A549 treated with Hydrocortisone at 1 μM for 4 hours (cell line): Measurements from ENCODE around the gene FBXL16. TPM values are rescaled to one million over a fixed set of nuclear protein-coding genes. Genes with fewer than 3 reads are reported as not detected.

Experiments
- total RNA-seq: library from RNA; stranded (reverse); fragments of 200-300 nt; extraction: Qiagen RNA extraction; gene quantifications from 5 replicates; pipeline ENCODE4 v1.2.3, GENCODE V29; 2022

Gene FBXL16, protein sequence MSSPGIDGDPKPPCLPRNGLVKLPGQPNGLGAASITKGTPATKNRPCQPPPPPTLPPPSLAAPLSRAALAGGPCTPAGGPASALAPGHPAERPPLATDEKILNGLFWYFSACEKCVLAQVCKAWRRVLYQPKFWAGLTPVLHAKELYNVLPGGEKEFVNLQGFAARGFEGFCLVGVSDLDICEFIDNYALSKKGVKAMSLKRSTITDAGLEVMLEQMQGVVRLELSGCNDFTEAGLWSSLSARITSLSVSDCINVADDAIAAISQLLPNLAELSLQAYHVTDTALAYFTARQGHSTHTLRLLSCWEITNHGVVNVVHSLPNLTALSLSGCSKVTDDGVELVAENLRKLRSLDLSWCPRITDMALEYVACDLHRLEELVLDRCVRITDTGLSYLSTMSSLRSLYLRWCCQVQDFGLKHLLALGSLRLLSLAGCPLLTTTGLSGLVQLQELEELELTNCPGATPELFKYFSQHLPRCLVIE
- 11.9 to 16.3 TPM (median 12.7 TPM) in 5 replicates for total RNA-seq

DNA sequence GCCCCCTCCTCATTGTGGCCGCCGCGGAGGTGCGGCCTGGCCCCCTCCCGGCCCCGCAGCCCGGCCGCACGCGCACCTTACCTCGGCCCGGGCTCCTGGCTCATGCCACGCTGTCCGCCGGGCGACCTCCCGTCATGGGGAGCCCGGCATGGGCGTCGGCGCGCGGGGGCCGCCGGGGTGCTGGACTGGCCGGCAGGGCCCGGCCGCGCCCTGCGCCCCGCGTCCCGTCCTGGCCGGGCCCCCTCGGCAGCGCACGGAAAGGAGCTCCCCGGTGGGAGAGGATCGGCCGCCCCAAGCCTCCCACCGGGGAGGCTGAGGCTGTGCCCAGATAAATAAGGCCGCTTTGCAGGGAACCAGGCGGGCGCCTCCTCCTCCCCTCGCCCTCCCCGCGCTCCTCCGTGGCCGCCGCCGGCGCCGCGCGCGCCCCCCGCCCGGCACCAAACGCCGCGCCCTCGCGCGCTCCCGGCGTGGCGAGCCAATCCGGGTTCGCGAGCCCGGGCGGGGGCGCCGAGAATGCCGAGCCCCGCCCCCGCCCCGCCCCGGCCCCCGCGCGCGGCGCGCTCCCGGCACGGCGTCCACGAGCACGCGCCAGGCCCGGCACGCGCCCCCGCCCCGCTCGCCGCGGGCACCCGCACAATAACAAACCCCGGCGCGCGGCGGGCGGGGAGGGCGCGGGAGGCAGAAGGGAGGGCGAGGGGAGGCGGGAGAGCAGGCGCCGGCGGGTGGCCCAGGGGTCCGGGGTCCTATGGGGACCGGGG is at the start of gene FBXL16:
FBXL16 (minus strand) TSS at position 371 of the 758 bp plus-strand sequence. CDS start 8,396 bp downstream, outside the sequence.

GRCh38 chr16:740764-741505 is 35.3 kb upstream of the FBXL16 start, which contains the start of gene CIAO3:
Gene CIAO3 (minus strand): TSS chr16:740997. CDS start chr16:740985, 12 bp downstream.

DNA sequence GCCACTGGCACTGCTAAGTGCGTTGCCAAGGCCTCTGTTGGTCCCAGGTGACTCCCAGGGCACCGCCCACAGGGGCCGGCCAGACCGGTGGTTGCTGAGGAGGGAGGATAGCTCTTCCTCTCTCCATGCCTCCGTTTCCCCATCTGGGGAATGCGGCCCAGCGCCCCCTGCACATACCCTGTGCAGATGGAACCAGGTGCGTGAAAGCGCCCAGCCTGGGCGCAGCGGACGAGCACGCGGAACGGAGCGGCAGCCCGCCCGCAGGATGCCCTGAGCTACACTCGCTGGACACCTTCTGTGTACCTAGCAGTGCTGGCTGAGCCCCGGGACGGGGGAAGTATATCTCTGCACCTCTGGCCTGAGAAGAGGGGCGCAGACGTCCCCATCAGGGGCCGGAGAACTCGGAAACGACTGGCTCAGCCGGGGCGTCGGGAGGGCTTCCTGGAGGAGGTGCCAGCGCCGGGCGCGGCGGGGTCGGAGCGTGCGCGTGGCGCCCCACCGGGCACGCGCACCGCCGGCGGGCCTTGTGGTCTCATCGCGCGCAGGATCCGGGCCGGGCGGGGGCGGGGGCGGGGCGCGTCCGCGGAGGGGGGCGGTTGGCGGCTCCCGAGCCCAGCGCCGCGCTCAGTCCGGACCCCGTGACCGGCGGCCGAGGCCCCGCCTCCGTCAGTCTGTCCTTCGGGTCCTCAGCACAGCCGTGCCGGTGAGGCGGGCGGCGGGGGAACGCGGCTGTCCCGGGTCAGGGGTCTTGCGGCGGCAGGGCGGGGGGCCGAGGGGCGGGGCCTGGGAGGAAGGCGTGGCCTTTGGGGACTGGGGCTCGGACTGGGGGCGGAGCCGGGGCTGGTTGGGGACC is 21.1 kb upstream of the FBXL16 start, which contains the start of the genes CCDC78 and HAGHL:
CCDC78 (minus strand) TSS at position 6 of the 853 bp plus-strand sequence. CDS start 76 bp downstream, outside the sequence.
HAGHL (plus strand) TSS at position 669 of the 853 bp plus-strand sequence. CDS start 404 bp downstream, outside the sequence.

DNA sequence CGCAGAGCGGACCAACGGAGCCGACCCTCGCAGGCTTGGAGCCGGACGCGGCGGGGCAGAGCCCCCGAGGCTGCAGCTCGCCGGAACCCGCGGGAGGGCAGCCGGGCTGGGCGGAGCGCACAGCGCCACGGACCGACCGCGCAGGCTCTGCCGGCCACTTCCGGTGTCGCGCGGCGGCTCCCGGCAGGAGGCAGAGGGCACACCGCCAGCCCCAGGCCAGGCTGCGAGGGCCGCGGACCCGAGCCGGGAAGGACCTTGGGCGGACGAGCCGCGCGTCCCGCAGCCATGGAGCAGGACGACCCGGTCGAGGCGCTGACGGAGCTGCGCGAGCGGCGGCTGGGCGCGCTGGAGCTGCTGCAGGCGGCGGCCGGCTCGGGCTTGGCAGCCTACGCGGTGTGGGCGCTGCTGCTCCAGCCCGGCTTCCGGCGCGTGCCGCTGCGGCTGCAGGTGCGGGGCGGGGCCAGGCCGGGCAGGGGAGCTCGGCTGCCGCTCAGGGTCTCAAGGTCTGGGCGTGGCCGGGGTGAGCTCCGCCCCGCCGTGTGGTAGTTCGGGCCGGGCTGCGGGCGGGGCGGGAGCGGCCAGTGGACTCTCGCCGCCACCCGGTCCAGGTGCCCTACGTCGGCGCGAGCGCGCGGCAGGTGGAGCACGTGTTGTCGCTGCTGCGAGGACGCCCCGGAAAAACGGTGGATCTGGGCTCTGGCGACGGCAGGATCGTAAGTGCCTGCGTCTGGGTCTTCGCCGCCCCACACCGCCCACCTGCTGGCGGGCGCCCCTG is 15.6 kb upstream of the FBXL16 start, which contains the start of gene ANTKMT:
ANTKMT (plus strand) TSS at position 157 of the 775 bp plus-strand sequence; CDS start at position 286, 129 bp downstream.

GRCh38 chr16:714558-715476 is 9.2 kb upstream of the FBXL16 start, which contains the start of gene METRN:
Gene METRN (plus strand): TSS chr16:715118. CDS start chr16:715290, 172 bp downstream.

DNA sequence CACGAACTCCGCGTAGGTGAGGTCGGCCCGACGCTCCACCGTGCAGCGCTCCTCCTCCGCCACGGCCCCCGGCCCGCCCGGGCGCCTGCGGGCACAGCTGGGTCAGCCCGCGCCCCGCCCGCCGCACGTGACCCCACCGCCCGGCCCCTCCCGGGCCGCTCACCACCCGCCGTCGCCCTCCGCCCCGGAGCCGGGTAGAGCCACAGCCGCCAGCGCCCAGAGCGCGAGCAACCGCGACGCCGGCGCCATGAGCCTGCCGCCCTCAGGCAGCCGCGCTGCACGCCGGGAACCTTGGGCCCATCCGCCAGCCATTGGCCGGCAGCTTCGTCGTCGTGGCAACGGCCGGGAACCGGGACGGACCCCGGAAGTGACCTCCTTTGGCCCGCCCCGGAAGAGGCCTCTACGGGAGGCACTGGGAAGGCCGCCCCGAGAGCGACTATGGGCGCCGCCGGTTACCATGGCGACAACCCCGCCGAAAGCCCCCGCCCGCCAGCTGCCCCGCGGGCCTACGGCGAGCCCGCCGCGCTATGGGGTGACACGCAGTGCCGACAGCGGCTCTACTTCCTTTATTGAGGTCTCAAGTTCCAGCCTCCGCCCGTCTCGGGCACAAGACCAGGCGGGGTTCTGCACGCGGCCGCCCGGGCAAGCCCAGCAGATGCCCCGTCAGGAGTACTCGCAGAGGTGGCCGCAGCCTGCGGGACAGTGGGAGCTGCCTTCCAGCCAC is 21.4 kb downstream of the FBXL16 start, which contains the start of gene JMJD8:
JMJD8 (minus strand) TSS at position 264 of the 724 bp plus-strand sequence; CDS start at position 249, 15 bp downstream.

GRCh38 chr16:679814-680624 is 25.6 kb downstream of the FBXL16 start, which contains the start of gene STUB1:
Gene STUB1 (plus strand): TSS chr16:680410. CDS start chr16:680526, 116 bp downstream.

DNA sequence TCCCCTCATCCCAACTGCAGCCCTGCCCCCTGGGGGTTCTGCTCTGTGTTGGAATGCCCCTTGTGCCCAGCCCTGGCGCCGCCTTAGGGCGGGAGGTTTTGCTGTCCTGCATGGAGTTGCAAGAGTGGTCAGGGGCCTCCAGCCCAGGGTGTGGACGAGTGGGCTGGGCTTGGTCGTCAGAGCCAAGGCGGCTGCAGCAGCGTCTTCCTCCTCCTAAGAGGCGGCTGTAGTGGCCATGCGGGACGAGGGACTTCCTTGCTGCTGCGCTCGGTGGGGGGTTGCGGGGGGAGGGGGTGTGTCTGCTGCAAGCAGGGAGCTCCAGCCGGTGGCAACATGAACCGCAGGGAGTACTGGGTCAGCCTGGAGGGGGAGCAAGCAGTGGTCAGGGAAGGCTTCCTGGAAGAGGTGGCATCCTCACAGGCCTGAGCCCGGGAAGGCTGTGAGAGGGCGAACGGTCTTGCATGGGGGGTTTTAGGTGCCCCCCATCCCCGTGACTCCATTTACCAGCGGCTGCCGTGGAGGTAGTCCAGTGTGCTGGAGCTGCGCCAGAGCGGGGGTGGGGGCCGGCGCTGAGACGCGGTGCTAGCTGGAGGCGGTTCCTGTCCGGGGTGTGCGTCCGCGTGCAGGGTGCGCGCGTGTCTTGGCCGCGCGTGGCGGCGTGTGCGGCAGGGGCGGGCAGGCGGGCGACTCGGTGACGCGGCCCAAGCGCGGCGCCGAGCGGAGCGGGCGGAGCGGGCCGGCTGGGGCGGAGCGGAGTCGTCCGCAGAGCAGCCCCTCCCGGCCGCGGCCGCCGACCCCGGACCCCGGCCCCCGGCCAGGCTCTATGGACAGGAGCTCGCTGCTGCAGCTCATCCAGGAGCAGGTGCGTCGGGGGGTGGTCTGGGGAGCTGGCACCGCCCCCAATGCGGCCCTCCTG is 30.4 kb downstream of the FBXL16 start, which contains the start of gene RHBDL1:
RHBDL1 (plus strand) TSS at position 704 of the 916 bp plus-strand sequence; CDS start at position 824, 120 bp downstream.

DNA sequence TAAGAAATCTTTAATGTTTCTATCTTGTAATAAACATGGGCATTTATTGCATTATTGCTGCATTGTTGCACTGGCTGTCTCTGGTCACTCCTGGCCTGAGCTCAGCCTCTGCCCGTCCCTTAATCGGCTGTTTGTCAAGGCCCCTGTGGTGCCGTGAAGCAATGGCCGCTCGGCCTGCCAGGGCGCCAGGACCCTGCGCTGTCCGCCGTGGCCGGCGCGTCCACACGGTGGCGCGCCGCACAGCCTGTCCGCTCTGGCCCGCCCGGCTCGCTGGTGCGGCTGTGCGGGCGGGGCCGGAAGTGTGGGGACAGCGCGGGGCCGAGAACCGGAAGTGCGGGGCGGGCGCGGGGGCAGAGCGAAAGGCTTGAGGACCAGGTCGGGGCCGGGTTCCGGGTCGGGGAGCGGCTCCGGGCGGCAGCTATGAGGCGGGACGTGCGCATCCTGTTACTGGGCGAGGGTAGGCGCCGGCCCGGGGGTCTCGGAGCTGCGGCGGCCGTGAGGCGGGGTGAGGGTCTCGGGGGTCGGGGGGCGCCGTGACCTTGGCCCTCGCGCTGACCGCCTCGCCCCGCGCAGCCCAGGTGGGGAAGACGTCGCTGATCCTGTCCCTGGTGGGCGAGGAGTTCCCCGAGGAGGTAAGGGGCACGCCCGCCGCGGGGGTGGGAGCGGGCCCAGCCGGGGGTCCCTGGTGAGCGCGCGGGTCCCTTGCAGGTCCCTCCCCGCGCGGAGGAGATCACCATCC is 37.7 kb downstream of the FBXL16 start, which contains the start of gene RHOT2:
RHOT2 (plus strand) TSS at position 353 of the 739 bp plus-strand sequence; CDS start at position 421, 68 bp downstream.

GRCh38 chr16:648781-649589 is 56.6 kb downstream of the FBXL16 start, which contains the start of gene WDR90:
Gene WDR90 (plus strand): TSS chr16:649365. CDS start chr16:649417, 52 bp downstream.

